Prostate gland (tissue), 2 donors: Measurements from ENCODE around the gene SIDT1. TPM values are rescaled to one million over a fixed set of nuclear protein-coding genes. Genes with fewer than 3 reads are reported as not detected.

Source experiments
- DNase-seq: peaks from one replicate; pipeline ENCODE4 v3.0.0-alpha.2; 2019; ENCODE audit warnings: low spot score
- H3K27ac ChIP-seq, 2 donors: fragments of 200-600 bp; sonication (generic); 2 replicates each; pipeline ENCODE4 v1.5.1; 2017 to 2019
- H3K27me3 ChIP-seq: fragments of 200-600 bp; sonication (generic); replicated peaks from 2 replicates; pipeline ENCODE4 v1.5.1; 2019; ENCODE audit not compliant: insufficient read depth
- H3K36me3 ChIP-seq, 2 donors: fragments of 200-600 bp; sonication (generic); 1 replicate in 1 of 2; 2 replicates in 1 of 2; pipeline versions ENCODE4 v1.5.1 to v1.8.1; 2017 to 2019
- H3K4me1 ChIP-seq: fragments of 200-600 bp; sonication (generic); replicated peaks from 2 replicates; pipeline ENCODE4 v1.5.1; 2019
- H3K4me3 ChIP-seq, 2 donors: fragments of 200-600 bp; sonication (generic); 2 replicates each; pipeline ENCODE4 v1.5.1; 2017 to 2019
- H3K9me3 ChIP-seq: fragments of 200-600 bp; sonication (generic); 2 replicates; pipeline ENCODE4 v1.5.1; 2017
- POLR2A ChIP-seq: fragments of 450-650 bp; IDR thresholded peaks from one replicate; pipeline ENCODE4 v1.6.1; 2016; ENCODE audit warnings: antibody characterized with exemption, mild to moderate bottlenecking
- POLR2AphosphoS5 ChIP-seq: sonication (generic); formaldehyde crosslinking; IDR thresholded peaks from one replicate; pipeline ENCODE4 v1.6.1; 2017; ENCODE audit warnings: antibody characterized with exemption
- WGBS: methylation state at CpG from one replicate; pipeline ENCODE4 v1.1.5; 2018; 5-methylcytosine and 5-hydroxymethylcytosine counted together
- intact Hi-C: fragments of 100-400 bp; cut with DNase I; formaldehyde crosslinking; loops from one replicate; pipeline ENCODE4 v1.14.2; 2022
- total RNA-seq, 2 donors: library from RNA; depleted of rRNA; stranded (reverse); fragments of >200 nt; gene quantifications; one replicate each; pipeline ENCODE4 v1.1.0, GENCODE V29; 2016
- TF ChIP-seq, protein P1 (sequence below), 4 experiments: fragments of 200-600 bp in 2 of 4; fragments of 450-650 bp in 2 of 4; sonication (generic) in 2 of 4; IDR thresholded peaks; 1 replicate in 3 of 4; 2 replicates in 1 of 4; pipeline ENCODE4 v1.5.1; 2016 to 2019; ENCODE audit warnings: antibody characterized with exemption in 4 of 4, mild to moderate bottlenecking in 2 of 4, moderate library complexity in 2 of 4

SIDT1 gene
- total RNA-seq, 2 donors from 2014 or later: 19.9 to 31.2 TPM

DNA sequence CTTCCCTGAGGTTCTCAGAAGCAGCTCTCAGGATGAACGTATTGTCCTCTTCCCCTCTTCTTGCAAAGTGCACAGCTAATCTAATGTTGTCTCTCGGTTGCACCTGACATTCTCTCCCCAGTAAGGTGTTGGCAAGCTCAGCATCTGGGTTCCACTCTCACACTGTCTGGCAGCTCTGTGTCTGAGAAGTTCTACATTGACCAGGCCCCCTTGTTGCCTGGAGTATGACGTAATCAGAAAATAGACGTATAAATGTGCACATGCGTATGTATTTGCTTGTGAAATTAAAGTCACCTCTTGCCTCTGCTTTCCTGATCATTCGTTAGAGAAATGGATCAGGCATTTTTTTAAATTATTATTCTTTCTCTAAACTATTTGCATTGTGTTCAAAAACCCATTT, 96.4 kb downstream of the SIDT1 start:
- WGBS: 92% methylated on average over 6 of the region's 6 CpGs
- H3K9me3 ChIP-seq: no peaks in the 10 kb centered on the region
- no peak overlapping the region for H3K27ac ChIP-seq
- H3K4me3 ChIP-seq: no peak overlapping the region
- no peaks in the 10 kb centered on the region for H3K36me3 ChIP-seq
- H3K27me3 ChIP-seq: no peaks in the 10 kb centered on the region
- no peak for DNase-seq
- H3K4me1 ChIP-seq: no peaks in the 10 kb centered on the region
- TF ChIP-seq, protein P1, sequence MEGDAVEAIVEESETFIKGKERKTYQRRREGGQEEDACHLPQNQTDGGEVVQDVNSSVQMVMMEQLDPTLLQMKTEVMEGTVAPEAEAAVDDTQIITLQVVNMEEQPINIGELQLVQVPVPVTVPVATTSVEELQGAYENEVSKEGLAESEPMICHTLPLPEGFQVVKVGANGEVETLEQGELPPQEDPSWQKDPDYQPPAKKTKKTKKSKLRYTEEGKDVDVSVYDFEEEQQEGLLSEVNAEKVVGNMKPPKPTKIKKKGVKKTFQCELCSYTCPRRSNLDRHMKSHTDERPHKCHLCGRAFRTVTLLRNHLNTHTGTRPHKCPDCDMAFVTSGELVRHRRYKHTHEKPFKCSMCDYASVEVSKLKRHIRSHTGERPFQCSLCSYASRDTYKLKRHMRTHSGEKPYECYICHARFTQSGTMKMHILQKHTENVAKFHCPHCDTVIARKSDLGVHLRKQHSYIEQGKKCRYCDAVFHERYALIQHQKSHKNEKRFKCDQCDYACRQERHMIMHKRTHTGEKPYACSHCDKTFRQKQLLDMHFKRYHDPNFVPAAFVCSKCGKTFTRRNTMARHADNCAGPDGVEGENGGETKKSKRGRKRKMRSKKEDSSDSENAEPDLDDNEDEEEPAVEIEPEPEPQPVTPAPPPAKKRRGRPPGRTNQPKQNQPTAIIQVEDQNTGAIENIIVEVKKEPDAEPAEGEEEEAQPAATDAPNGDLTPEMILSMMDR (IDR thresholded peaks at IDR 0.05): no peak
- no peak for TF ChIP-seq POLR2A
- no peak for TF ChIP-seq POLR2AphosphoS5
- intact Hi-C loops: loop anchor here (5.0 to 10.0 kb wide), 2 partner anchors 106 to 131 kb away; no protein-coding TSS in a partner anchor

DNA sequence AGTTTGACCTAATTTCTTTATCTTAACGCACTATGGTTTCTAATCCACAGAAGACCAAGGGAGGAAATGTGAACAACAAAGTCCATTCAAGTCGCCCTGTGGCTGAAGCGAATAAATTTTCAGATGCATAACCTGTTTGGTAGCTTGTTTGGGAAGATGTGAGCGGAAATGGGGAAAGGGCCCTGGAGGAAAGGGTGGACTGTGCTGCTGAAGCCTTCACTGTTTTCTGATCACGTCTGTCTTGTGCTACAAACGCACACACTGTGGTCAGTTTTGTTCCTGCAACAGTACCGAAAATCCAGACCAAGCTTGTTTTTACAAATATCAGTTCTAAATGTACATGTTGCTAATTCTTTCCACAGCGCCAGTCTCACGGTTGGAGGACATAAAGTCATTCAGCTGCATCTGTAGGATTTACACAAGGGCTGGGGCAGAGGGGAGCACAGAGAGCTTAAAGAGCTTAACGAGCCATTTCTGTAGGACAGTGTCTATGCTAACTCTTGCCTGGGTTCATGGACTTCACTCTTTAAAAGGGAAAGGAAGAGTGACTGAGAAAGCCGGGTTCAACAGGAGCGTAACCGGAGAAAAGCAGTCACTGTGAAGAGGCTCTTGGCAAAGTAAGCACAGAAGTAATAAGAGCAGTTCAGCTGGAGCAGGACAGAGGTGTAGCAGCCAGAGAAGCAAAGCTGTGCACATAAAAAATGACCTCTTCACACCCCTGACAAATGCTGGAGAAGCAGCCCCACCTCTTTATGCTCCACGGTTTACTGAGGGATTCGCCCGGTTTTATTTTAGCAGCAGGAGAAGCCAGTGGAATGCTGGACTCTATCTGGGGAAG, 97.4 kb downstream of the SIDT1 start:
- no peaks in the 10 kb centered on the region for H3K4me1 ChIP-seq
- H3K36me3 ChIP-seq: no peaks in the 10 kb centered on the region
- H3K4me3 ChIP-seq: no peak overlapping the region
- H3K9me3 ChIP-seq: no peaks in the 10 kb centered on the region
- no peak for DNase-seq
- WGBS: 49% methylated on average over 16 of the region's 16 CpGs
- TF ChIP-seq POLR2A: no peak
- TF ChIP-seq, protein P1 (IDR thresholded peaks at IDR 0.05): no peak
- no peak for TF ChIP-seq POLR2AphosphoS5
- intact Hi-C loops: loop anchor here (5.0 to 10.0 kb wide), 2 partner anchors 105 to 133 kb away; no protein-coding TSS in a partner anchor
- H3K27ac ChIP-seq: no peak overlapping the region
- H3K27me3 ChIP-seq: no peaks in the 10 kb centered on the region

DNA sequence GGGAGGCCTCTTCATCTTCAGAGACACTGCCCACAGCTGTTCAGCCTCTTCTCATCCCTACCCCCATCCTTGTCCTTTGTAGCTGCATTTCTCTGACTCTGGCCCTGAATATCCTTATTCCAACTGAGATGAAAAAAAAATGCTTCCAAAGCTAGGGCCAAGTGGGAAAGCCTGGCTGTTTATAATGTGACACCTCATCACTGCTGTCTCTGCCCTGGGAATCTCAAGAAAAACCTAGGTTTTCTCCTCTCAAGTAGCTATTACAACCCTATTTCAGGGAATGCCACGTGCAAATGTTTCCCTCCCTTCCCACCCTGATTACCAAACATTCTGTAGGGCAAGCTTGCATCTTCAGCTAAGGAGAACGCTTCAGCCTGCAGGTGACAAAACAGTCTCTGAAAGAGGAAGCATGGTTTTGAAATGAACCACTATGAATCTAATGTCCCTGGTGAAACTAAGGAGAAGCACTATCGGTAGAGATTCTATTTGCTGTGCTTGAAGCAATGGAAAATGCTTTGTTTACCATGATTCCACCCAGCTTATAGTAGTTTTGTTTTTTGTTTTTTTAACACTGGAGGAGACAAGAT, 98.7 kb downstream of the SIDT1 start:
- Histone ChIP-seq H3K27ac (no peak overlapping the region), H3K9me3 (no peaks in the 10 kb centered on the region), H3K36me3 (no peaks in the 10 kb centered on the region), H3K27me3 (no peaks in the 10 kb centered on the region), H3K4me3 (no peak overlapping the region), H3K4me1 (no peaks in the 10 kb centered on the region)
- TF ChIP-seq POLR2A (no peak), POLR2AphosphoS5 (no peak)
- TF ChIP-seq, protein P1 (IDR thresholded peaks at IDR 0.05): no peak
- no peak for DNase-seq
- intact Hi-C loops: no loop called here
- 75% methylated on average over 3 of the region's 3 CpGs for WGBS

DNA sequence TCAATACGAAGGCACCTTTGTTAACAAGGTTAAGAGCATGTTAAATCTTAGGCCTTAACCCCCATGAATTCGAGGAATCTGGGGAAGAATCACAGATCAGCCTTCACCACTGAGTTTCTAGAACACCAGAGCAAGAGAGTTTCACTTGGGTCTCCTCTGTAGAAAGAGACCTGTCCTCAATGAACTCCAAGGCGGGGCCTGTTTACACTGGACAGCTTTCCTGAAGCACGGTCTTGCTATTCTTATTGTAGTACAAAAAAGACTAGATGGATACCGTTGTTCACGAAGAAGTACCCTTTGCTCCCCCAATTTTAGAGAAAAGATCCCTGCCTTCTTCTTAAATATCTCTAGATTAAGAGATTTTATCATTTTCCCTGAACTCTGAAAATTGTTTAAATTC, 99.2 kb downstream of the SIDT1 start:
- WGBS: 73% methylated on average over 6 of the region's 6 CpGs
- TF ChIP-seq POLR2A: no peak
- TF ChIP-seq POLR2AphosphoS5: no peak
- TF ChIP-seq, protein P1 (IDR thresholded peaks at IDR 0.05): no peak
- Histone ChIP-seq H3K4me1 (no peaks in the 10 kb centered on the region), H3K36me3 (no peaks in the 10 kb centered on the region), H3K9me3 (no peaks in the 10 kb centered on the region), H3K4me3 (no peak overlapping the region), H3K27ac (no peak overlapping the region), H3K27me3 (no peaks in the 10 kb centered on the region)
- no peak for DNase-seq
- intact Hi-C loops: no loop called here
